Measurements from ENCODE around the gene ALG14. TPM values are rescaled to one million over a fixed set of nuclear protein-coding genes. Genes with fewer than 3 reads are reported as not detected.
"Not testable (repeated sequence)": the region's sequence is repeated elsewhere in the genome, so short reads cannot be mapped to it uniquely, and the experiment has no call there.

Gene ALG14
- total RNA-seq, 4 donors from 2014 or later, result 0.62 to 1.2 (median 0.79) TPM

GRCh38 chr1:94999456-95000131 lies 73.2 kb downstream of the ALG14 start:
- Histone ChIP-seq H3K27me3 (no peaks in the 10 kb centered on the region), H3K36me3 (no peaks in the 10 kb centered on the region), H3K9me3 (no peaks in the 10 kb centered on the region), H3K27ac (no peak overlapping the region), H3K4me1 (peaks cover 0 to 41% (median 19%) of the 10 kb centered on the region in 3 donors), H3K4me3 (no peak overlapping the region)
- ATAC-seq, result no peak
- TF ChIP-seq EP300 (IDR thresholded peaks at IDR 0.05) (no peak), POLR2AphosphoS5 (IDR thresholded peaks at IDR 0.05) (no peak), POLR2A (IDR thresholded peaks at IDR 0.05) (no peak), CTCF (IDR thresholded peaks at IDR 0.05) (no peak)
- 54 to 78% methylated on average over 4 of the region's 4 CpGs for WGBS, 2 donors (ENCODE audit: low coverage in 1 of 2)

DNA sequence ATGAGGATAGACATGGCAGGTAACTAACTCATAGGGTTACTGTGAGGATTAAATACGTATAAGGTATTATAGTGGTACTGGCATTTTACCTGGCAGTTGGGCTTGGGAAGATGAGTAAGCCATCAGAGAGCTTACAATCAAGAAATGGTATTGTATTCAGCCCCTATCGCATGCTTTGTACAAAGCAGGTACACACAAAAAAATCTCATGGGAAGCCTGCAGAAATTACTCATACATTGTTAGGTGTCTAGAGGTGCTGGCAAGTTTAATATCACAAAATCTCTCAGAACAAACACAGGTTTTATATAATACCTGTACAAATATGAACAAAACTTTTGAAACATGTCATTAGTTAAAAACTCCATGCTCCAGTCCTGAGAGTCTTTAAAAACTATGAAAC lies 74.0 kb downstream of the ALG14 start:
- WGBS, 2 donors (ENCODE audit: low coverage in 1 of 2), result 92 to 100% methylated on average over 2 of the region's 2 CpGs
- no peak for ATAC-seq
- H3K9me3 ChIP-seq, result no peaks in the 10 kb centered on the region
- H3K36me3 ChIP-seq, result no peaks in the 10 kb centered on the region
- no peak overlapping the region for H3K27ac ChIP-seq
- H3K4me3 ChIP-seq, result no peak overlapping the region
- no peaks in the 10 kb centered on the region for H3K27me3 ChIP-seq
- no peak for TF ChIP-seq POLR2AphosphoS5 (IDR thresholded peaks at IDR 0.05)
- TF ChIP-seq CTCF (IDR thresholded peaks at IDR 0.05), result no peak
- TF ChIP-seq POLR2A (IDR thresholded peaks at IDR 0.05), result no peak
- TF ChIP-seq EP300 (IDR thresholded peaks at IDR 0.05), result no peak
- peaks cover 0 to 50% (median 19%) of the 10 kb centered on the region in 3 donors for H3K4me1 ChIP-seq

GRCh38 chr1:94998114-94998513 lies 74.6 kb downstream of the ALG14 start:
- 92 to 100% methylated on average over 2 to 3 of the region's 3 CpGs for WGBS, 2 donors (ENCODE audit: low coverage in 1 of 2)
- H3K9me3 ChIP-seq, result no peaks in the 10 kb centered on the region
- ATAC-seq, result no peak
- H3K4me3 ChIP-seq, result no peak overlapping the region
- H3K27me3 ChIP-seq, result no peaks in the 10 kb centered on the region
- H3K36me3 ChIP-seq, result no peaks in the 10 kb centered on the region
- no peak for TF ChIP-seq CTCF (IDR thresholded peaks at IDR 0.05)
- no peak for TF ChIP-seq POLR2AphosphoS5 (IDR thresholded peaks at IDR 0.05)
- no peak for TF ChIP-seq POLR2A (IDR thresholded peaks at IDR 0.05)
- H3K4me1 ChIP-seq, result peaks cover 0 to 45% (median 19%) of the 10 kb centered on the region in 3 donors
- H3K27ac ChIP-seq, result no peak overlapping the region

GRCh38 chr1:94995536-94995935 lies 77.2 kb downstream of the ALG14 start:
- peaks cover 0 to 22% (median 6%) of the 10 kb centered on the region in 3 donors for H3K4me1 ChIP-seq
- H3K27me3 ChIP-seq, H3K36me3 ChIP-seq, ATAC-seq, H3K9me3 ChIP-seq, H3K27ac ChIP-seq, H3K4me3 ChIP-seq: not testable (repeated sequence)
- WGBS, 2 donors (ENCODE audit: low coverage in 1 of 2), result 70 to 84% methylated on average over 4 to 6 of the region's 6 CpGs

- 32 to 36% methylated on average over 2 of the region's 2 CpGs for WGBS, 2 donors (ENCODE audit: low coverage in 1 of 2)
- peak overlapping the region in 2 of 4 donors; percentile 9 to 15 for H3K27ac ChIP-seq
These were observed 77.9 kb downstream of the ALG14 start for GRCh38 chr1:94994805-94995204.

DNA sequence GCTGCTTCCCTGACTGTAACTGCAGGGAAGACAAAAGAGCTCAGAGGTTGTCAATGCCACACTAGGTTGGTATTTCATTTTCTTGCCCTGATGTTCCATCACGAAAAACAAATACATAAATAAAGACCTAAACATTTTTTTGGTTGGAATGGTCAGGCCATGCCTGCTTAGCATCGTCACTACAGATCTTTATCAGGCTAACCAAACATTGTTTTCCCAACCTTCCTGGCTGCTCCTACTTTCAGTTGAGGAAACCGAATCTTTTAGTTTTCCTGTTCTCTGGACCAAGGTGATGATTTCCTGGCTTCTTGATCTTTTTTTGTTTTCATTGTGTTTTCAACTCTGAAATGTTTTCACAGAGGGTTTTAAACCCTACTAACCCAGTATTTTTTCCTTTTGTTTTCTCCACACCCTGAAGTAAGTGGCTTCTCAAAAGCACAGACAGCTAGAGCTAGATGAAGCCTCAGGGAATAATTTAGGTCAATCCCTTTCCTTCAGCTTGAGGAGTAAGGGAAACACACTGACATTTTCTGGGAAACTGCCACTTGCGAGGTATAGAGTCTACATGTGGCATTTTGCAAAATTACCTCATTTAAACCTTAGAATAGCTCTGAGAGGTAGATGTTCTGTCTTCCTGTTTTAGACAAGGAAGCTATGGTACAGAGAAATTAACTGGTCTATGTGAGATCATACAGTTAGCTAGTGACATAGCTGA lies 78.7 kb downstream of the ALG14 start:
- H3K4me1 ChIP-seq, result peaks cover 0 to 28% (median 6%) of the 10 kb centered on the region in 3 donors
- H3K27me3 ChIP-seq, result no peaks in the 10 kb centered on the region
- no peak overlapping the region for H3K4me3 ChIP-seq
- ATAC-seq, result no peak
- TF ChIP-seq EP300 (IDR thresholded peaks at IDR 0.05) (no peak), POLR2A (IDR thresholded peaks at IDR 0.05) (no peak), POLR2AphosphoS5 (IDR thresholded peaks at IDR 0.05) (no peak), CTCF (IDR thresholded peaks at IDR 0.05) (no peak)
- H3K36me3 ChIP-seq, result no peaks in the 10 kb centered on the region
- peak overlapping the region in 2 of 4 donors; percentile 9 to 15 for H3K27ac ChIP-seq
- WGBS, 2 donors (ENCODE audit: low coverage in 1 of 2), result 55 to 84% methylated on average over 3 to 4 of the region's 4 CpGs
- no peaks in the 10 kb centered on the region for H3K9me3 ChIP-seq

More at GRCh38 chr1:94994805-94995204, 77.9 kb downstream of the ALG14 start:
- Histone ChIP-seq H3K36me3 (no peaks in the 10 kb centered on the region), H3K9me3 (no peaks in the 10 kb centered on the region), H3K4me3 (no peak overlapping the region), H3K4me1 (peaks cover 0 to 22% (median 6%) of the 10 kb centered on the region in 3 donors), H3K27me3 (no peaks in the 10 kb centered on the region)
- no peak for ATAC-seq
- no peak for TF ChIP-seq EP300 (IDR thresholded peaks at IDR 0.05)
- TF ChIP-seq POLR2A (IDR thresholded peaks at IDR 0.05), result no peak
